Pulmonary artery endothelial cell (primary cell): Measurements from ENCODE around the gene FAM222B. TPM values are rescaled to one million over a fixed set of nuclear protein-coding genes. Genes with fewer than 3 reads are reported as not detected.

Experiments
- DNase-seq: peaks from one replicate; pipeline ENCODE4 v3.0.0-alpha.2; 2011; ENCODE audit warnings: low read depth, low spot score
- total RNA-seq: library from RNA; depleted of rRNA; stranded (reverse); fragments of >200 nt; gene quantifications from 2 replicates; pipeline ENCODE4 v1.2.3, GENCODE V29; 2014

FAM222B gene
- total RNA-seq, 1 donor from 2014 or later, result 3.4 TPM

- DNase-seq, result no peak
These were observed 127.4 kb downstream of the FAM222B start for GRCh38 chr17:28715217-28715616.

DNA sequence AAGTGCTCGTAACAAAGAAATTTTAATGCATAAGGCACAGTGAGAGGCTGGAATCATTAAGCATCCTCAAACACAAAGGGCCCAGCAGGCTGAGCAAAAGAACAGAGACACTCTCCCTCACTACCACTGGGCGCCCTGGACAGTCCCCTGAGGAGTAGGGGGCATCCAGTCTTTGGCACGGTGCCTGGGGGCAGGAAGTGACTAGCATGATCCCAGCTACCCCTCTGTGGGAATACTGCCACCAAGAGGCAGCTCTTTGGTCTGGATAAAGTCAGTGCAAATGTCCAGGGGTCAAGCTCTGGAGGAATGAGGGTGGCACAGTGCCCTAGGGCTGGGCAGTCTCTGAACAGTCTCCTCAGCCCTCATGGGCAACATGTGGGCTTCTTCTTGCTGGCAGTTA, 128.3 kb downstream of the FAM222B start:
- DNase-seq, result no peak

DNA sequence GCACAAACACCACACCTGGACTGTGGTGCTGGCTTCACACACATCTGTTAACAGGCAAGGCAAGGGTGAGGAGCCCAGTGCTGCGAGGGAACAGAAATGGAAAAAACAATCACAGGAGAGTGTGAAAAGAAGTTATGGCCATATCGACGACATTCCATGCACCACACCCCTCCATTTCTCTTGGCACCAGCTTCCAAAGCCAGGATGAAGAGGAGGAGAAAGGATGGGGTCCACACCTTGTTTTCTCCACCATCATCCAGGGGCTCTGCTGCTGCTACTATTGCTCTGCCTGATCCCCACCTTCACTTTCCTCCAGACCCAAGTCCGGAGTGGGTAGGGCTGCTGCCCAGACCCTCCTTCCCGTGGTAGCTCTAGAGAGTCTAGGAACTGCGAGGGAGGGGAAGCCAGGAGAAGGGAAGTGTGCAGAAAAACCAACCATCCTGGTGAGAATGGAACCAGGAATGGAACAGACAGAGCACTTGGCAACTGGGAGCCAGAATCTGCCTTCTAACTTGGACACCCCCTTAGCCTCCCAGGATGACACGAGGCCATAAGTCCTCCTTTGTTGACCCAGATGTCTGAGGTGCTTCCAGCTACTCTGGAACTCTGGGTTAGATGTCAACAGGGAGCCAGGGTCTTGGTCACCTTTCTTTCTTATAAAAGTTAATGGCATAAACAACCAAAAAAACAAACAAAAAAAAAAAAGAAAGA, 129.7 kb downstream of the FAM222B start:
- no peak for DNase-seq

- no peak for DNase-seq
These were observed 130.4 kb downstream of the FAM222B start for GRCh38 chr17:28712032-28712704.

- no peak for DNase-seq
These were observed 130.9 kb downstream of the FAM222B start, which contains the start of gene PROCA1 for GRCh38 chr17:28711723-28712031. Gene PROCA1, minus strand, starts transcription at chr17:28711888. Its CDS starts 228 bp downstream, at chr17:28711660.

GRCh38 chr17:28710861-28711722, 131.5 kb downstream of the FAM222B start:
- peak; percentile 59 for DNase-seq

DNA sequence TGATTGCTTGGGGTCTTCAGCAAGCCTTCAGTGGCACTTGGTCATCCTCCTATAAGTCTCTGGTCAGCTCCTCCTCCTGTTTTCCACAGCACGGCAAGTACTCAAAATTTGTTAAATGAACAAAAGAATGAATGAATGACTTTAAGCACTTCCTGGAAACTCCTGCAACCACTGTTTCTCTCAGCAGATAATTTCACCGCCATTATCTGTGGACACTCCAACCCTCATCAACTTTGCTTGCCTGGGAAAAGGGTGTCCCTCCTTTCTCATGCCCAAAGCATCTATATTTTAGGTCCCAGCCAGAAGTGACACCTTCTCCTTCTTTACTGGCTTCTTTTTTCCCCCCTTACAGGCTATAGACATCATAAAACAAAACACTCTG, 135.3 kb downstream of the FAM222B start:
- no peak for DNase-seq

DNA sequence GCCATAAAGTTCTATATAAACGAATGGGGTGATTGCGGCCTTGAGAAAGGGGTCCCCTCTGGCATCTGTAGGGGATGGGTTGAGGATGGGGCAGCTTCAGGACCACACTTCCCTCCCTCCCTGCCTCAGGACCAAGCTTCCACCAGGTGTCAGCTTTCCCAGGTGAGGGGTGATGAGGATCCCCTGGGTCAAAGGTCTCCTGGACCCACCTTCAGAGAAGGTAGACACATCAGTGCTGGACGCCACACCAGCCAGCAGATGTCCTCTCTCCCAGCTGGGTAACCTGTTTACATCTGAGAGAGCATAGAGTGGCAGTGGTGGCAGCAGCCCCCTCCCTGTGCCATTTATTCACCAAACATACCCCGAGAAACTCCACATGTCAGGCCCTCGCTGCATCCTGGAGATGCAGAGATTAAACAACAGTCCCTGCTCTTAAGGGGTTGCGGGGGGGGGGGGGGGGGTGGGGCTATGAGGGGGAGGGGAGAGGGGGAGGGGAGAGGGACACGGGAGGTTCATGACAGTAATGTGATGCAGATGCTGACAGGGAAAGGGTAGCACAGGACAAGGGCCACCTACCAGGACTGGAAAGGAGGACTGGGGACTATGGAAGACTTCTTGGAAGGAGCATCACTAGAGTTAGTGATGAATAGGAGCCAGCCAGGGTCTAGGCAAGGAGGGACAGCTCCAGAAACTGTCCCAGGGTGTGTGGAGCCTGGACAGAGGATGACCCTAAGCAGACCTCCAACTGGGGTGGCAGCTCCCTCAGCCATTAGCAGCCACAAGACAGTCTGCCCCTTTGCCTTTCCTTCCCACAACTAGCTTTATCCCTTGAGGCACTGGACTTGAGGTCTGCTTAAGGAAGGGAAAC, 135.9 kb downstream of the FAM222B start:
- no peak for DNase-seq

Other genes with a start within 250 kb of the FAM222B start
- 24.5 and 58.3 TPM in 2 replicates for gene SPAG5, start 243.8 kb downstream of the FAM222B start, total RNA-seq
- gene RSKR, start 228.6 kb downstream of the FAM222B start, total RNA-seq, result 3.4 and 5.5 TPM in 2 replicates
- gene BLTP2, start 197.6 kb downstream of the FAM222B start, total RNA-seq, result 162 and 190 TPM in 2 replicates
- 56.8 and 63.1 TPM in 2 replicates for gene SDF2, start 180.9 kb downstream of the FAM222B start, total RNA-seq
- 51.3 and 52.4 TPM in 2 replicates for gene SUPT6H, start 180.6 kb downstream of the FAM222B start, total RNA-seq
- gene PROCA1, start 130.9 kb downstream of the FAM222B start, total RNA-seq, result 0.66 and 2.3 TPM in 2 replicates
- gene RAB34, start 124.9 kb downstream of the FAM222B start, total RNA-seq, result 15.0 and 41.7 TPM in 2 replicates
- gene RPL23A, start 122.8 kb downstream of the FAM222B start, total RNA-seq, result 811 and 821 TPM in 2 replicates
- 1.1 and 1.4 TPM in 2 replicates for gene TLCD1, start 116.6 kb downstream of the FAM222B start, total RNA-seq
- gene NEK8, start 114.0 kb downstream of the FAM222B start, total RNA-seq, result 2.0 and 2.1 TPM in 2 replicates
- 28.2 and 32.8 TPM in 2 replicates for gene TRAF4, start 98.8 kb downstream of the FAM222B start, total RNA-seq
- gene ERAL1, start 12.2 kb upstream of the FAM222B start, total RNA-seq, result 30.7 and 49.2 TPM in 2 replicates
- gene FLOT2, start 54.9 kb upstream of the FAM222B start, total RNA-seq, result 77.3 and 80.4 TPM in 2 replicates
- 5.5 and 7.9 TPM in 2 replicates for gene DHRS13, start 60.3 kb upstream of the FAM222B start, total RNA-seq
- gene PHF12, start 108.7 kb upstream of the FAM222B start, total RNA-seq, result 10.6 and 11.6 TPM in 2 replicates
- gene SEZ6, start 163.2 kb upstream of the FAM222B start, total RNA-seq, result not detected in 2 replicates
- 0.92 and 2.0 TPM in 2 replicates for gene PIPOX, start 200.4 kb upstream of the FAM222B start, total RNA-seq